Measurements from ENCODE around the gene RFX1.
"Not testable (repeated sequence)": the region's sequence is repeated elsewhere in the genome, so short reads cannot be mapped to it uniquely, and the experiment has no call there.

The RFX1 gene

GRCh38 chr19:13932911-13933393 lies 73.2 kb downstream of the RFX1 start:
- no peak for DNase-seq

DNA sequence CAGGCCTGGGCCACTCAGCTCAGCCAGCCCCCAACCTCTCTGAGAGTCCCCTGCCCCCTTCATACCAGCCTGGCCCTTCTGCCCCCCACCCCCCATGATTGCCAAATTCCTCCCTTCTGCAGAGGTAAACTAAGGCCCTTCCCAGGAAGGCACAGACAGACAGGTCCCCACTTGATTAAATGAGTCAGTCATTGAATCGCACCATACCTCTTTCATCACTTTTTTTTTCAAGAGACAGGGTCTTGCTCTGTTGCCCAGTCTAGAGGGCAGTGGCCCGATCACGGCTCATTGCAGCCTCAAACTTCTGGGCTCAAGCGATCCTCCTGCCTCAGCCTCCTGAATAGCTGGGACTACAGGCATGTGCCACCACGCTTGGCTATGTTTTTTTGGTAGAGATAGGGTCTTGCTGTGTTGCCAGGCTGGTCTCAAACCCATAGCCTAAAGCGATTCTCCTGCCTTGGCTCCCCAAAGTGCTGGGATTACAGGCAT lies 73.9 kb downstream of the RFX1 start:
- no peak for DNase-seq

DNA sequence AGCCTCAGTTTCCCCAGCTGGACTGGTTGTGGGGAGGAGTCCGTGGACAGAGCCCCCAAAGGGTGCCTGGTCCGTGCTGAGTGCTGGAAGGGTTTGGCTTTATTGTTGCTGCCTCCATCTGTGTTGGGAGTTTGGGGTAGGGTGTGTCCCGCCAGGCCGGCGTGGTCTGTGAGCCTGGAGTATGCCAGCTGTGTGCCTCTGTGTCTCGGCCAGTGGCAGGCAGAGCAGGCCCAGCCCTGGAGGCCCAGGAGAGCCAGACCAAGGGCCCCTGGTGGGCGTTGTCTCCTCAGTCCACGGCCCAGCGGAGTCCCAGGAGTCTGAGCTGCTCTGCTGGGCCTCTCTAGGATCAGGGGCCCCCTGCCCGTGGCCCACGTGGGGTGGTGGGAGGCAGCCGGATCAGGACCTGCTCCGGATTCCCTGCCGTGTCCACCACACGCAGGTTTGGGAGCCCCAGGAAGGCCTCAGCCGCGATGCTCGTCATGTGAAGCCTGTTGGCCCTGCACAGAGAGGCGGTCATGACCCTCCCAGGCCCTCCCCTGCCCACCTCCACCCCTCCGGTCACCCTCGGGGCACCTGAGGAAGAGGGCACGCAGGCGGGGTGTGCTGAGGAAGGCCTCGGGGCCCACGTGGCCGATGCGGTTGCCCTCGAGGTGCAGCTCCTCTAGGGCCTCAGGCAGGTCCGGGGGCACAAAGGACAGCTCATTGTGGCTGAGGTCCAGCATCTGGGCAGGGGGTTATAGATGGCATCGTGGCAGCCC lies 74.5 kb downstream of the RFX1 start:
- no peak for DNase-seq

GRCh38 chr19:13930402-13930801 lies 75.7 kb downstream of the RFX1 start:
- DNase-seq: no peak

- no peak for DNase-seq
Observed at GRCh38 chr19:13929956-13930355, 76.2 kb downstream of the RFX1 start.

DNA sequence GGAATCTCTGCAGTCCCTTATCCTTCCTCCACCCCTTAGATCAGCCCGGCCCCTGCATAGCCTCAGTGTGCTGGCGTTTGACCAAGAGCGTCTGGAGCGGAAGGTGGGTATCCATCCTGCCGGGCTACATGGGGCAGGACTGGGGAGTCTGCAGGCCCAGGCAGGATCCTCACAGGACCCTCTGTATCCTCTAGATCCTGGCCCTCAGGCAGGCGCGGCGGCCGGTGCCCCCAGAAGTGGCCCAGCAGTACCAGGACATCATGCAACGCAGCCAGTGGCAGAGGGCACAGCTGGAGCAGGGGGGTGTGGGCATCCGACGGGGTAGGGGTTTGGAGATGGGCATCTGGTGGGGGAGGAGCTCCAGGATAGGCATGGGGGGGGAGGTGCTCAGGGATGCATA lies 76.8 kb downstream of the RFX1 start:
- DNase-seq: no peak

- DNase-seq: no peak
Observed at GRCh38 chr19:13926715-13927114, 79.4 kb downstream of the RFX1 start.

DNA sequence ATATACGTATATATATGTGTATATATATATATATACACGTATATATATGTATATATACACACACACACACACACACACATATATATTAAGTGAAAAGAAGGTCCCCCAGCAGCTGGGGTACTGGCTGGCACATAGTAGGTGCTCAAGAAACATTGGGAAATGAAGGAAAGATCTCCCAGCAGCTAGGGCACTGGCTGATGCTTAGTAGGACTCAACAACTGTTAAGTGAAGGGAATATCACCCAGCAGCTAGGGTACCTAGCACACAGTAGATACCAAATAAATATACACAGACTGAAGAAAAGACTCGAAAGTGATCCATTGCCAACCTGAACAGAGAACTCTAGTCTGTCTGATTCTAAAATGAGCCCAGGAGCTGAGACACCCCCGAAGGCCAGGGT lies 80.1 kb downstream of the RFX1 start:
- DNase-seq: no peak

- no peak for DNase-seq
Observed at GRCh38 chr19:13923194-13923987, 82.7 kb downstream of the RFX1 start.

GRCh38 chr19:13922118-13922517 lies 84.0 kb downstream of the RFX1 start:
- not testable (repeated sequence) for DNase-seq

DNA sequence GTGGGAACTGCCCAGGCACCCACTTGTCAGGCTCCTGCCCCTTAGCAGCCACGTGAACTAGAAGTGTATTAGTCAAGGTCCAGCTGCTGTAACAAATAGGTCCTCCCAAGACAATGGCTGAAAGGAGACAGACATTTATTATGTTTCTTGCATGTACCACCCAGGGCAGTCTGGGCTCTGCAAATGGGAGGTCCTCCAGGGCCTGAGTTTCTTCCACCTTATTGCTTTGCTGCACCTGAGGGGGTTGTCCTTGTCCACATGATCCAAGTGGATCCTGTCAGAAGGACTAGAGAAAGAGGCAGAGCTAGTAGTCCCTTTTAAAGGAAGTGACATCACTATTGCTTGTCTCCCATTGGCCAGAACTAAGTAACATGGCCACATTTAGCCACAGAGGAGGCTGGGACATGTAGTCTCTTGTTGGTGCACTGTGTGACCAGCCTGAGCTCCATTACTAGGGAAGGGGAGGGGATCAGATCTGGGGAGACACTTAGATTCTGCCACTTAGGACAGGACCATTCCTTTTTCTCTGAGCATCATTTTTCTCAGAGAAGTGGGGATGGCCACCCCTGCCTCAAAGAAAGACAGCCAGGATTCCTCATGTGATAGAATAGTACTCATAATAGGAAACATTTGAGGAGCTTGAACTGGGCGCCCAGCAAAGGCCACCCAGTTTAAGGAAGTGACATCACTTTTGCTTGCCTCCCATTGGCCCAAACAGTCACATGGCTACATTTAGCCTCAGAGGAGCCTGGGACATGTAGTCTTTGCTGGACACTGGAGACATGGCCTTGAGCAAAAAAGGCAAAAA lies 85.0 kb downstream of the RFX1 start:
- no peak for DNase-seq

- DNase-seq: no peak
Observed at GRCh38 chr19:13920524-13920923, 85.6 kb downstream of the RFX1 start.

DNA sequence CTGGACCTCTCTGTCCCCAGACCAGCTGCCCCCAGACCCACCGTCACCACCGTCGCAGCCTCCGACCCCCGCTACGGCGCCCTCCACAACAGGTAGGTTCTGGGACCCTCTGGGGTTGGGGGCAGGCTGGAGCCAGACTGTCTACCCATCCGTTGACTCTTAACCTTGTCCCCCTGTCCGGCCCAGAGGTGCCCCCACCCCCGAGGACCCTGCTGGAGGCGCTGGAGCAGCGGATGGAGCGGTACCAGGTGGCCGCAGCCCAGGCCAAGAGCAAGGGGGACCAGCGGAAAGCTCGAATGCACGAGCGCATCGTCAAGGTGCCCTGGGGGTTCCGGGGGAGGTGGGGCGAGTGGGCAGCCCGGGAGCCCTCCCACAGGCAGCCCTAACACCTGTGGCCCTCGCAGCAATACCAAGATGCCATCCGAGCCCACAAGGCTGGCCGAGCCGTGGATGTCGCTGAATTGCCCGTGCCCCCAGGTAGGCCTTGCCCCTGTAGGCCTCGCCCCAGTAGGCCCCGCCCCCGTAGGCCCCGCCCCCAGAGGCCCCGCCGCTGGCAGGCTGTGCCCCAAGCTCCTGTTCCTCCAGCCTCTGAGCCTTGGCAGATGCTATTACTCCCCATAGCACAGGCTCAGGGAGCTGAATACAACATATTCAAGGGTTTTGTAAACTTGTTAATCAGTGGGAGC lies 87.3 kb downstream of the RFX1 start:
- DNase-seq: no peak

GRCh38 chr19:13917888-13918406 lies 88.2 kb downstream of the RFX1 start:
- DNase-seq: no peak

DNA sequence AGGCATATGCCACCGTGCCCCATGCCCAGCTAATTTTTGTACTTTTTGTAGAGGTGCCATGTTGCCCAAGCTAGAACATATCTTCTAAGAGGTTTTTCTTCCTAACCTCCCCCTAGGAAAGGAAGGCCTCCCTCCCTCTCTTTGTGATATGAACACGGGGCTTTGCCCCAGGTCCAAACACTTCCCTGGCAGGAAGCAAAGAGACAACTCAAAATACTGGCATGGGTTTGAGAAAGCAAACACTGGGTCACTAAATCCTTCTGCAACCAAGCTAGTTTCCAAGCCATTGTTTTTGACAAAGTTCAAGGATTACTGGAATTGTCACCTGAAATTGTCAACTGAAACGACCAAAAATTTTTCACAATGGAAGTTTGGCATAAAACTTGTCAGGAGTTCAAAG lies 91.3 kb downstream of the RFX1 start:
- no peak for DNase-seq

DNA sequence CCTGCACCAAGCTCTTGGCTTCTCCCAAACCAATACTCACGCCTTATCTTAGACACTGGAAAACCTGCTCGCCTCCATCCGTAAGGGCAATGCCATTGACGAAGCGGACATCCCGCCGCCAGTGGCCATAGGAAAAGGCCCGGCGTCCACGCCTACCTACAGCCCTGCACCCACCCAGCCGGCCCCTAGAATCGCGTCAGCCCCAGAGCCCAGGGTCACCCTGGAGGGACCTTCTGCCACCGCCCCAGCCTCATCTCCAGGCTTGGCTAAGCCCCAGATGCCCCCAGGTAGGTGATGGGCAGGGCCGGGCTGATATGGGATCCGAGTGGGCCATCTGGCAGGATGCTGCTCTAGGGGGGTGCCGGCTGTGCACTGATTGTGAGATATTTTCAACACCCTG lies 92.8 kb downstream of the RFX1 start:
- no peak for DNase-seq
